ENCODE results near the gene ADCY1.

ADCY1 gene

GRCh38 chr7:45652630-45653029 lies 78.5 kb downstream of the ADCY1 start:
- H3K9me2 ChIP-seq (replicated peaks; ENCODE audit: insufficient read depth, low read length): no peaks in the 10 kb centered on the region
- H3K9me3 ChIP-seq (ENCODE audit: insufficient read depth, low read length): no peaks in the 10 kb centered on the region
- TF ChIP-seq EZH2phosphoT487 (conservative IDR thresholded peaks at IDR 0.05; ENCODE audit: low read length) (no peak), CTCF (IDR thresholded peaks at IDR 0.05; ENCODE audit: insufficient read depth, low read length, poor library complexity, severe bottlenecking) (no peak)
- H3K9ac ChIP-seq (ENCODE audit: low read length): no peak overlapping the region
- no peaks in the 10 kb centered on the region for H3K36me3 ChIP-seq (ENCODE audit: low read length)
- H3K4me2 ChIP-seq (ENCODE audit: low read depth, low read length, poor library complexity, severe bottlenecking): no peak overlapping the region
- H4K20me1 ChIP-seq (ENCODE audit: low read depth, low read length): no peaks in the 10 kb centered on the region
- H3F3A ChIP-seq (ENCODE audit: insufficient read depth): no peaks in the 10 kb centered on the region
- no peaks in the 10 kb centered on the region for H3K79me2 ChIP-seq (ENCODE audit: insufficient read depth, low read length)
- H2AFZ ChIP-seq (ENCODE audit: low read depth, low read length, severe bottlenecking): no peak overlapping the region
- H3K27me3 ChIP-seq (ENCODE audit: low read length): no peaks in the 10 kb centered on the region
- H3K4me3 ChIP-seq (ENCODE audit: insufficient read depth, low read length, poor library complexity, severe bottlenecking): no peak overlapping the region
- no peak overlapping the region for H3K27ac ChIP-seq (ENCODE audit: low read depth, low read length)

GRCh38 chr7:45653209-45653907 lies 79.2 kb downstream of the ADCY1 start:
- no peak overlapping the region for H3K4me2 ChIP-seq (ENCODE audit: low read depth, low read length, poor library complexity, severe bottlenecking)
- no peak for TF ChIP-seq CTCF (IDR thresholded peaks at IDR 0.05; ENCODE audit: insufficient read depth, low read length, poor library complexity, severe bottlenecking)
- TF ChIP-seq EZH2phosphoT487 (conservative IDR thresholded peaks at IDR 0.05; ENCODE audit: low read length): no peak
- H2AFZ ChIP-seq (ENCODE audit: low read depth, low read length, severe bottlenecking): no peak overlapping the region
- no peaks in the 10 kb centered on the region for H3K9me2 ChIP-seq (replicated peaks; ENCODE audit: insufficient read depth, low read length)
- no peak overlapping the region for H3K9ac ChIP-seq (ENCODE audit: low read length)
- H3F3A ChIP-seq (ENCODE audit: insufficient read depth): no peaks in the 10 kb centered on the region
- no peaks in the 10 kb centered on the region for H3K9me3 ChIP-seq (ENCODE audit: insufficient read depth, low read length)
- H3K27me3 ChIP-seq (ENCODE audit: low read length): no peaks in the 10 kb centered on the region
- H3K27ac ChIP-seq (ENCODE audit: low read depth, low read length): no peak overlapping the region
- H3K36me3 ChIP-seq (ENCODE audit: low read length): no peaks in the 10 kb centered on the region
- H3K4me3 ChIP-seq (ENCODE audit: insufficient read depth, low read length, poor library complexity, severe bottlenecking): no peak overlapping the region
- H3K79me2 ChIP-seq (ENCODE audit: insufficient read depth, low read length): no peaks in the 10 kb centered on the region
- H4K20me1 ChIP-seq (ENCODE audit: low read depth, low read length): no peaks in the 10 kb centered on the region

DNA sequence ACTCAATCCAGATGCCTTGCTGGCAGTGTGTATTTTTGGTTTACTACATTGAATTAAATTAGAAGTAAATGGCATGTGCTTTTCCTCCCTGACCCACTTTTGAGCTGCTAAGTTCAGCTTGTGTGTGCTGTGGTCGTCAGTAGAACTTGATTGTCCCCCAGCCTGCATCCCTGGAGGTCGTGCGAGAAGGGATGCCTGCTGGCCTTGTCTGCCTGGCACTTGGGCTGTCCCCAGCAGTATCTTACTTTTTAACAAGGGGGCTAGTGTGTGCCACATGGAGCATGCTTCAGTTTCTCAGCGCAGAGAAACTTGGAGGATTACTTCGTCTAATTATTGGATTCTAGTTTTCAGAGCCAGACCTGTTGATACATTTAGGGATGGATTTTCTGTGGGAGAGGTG lies 80.2 kb downstream of the ADCY1 start:
- no peaks in the 10 kb centered on the region for H4K20me1 ChIP-seq (ENCODE audit: low read depth, low read length)
- no peak overlapping the region for H3K27ac ChIP-seq (ENCODE audit: low read depth, low read length)
- no peak overlapping the region for H2AFZ ChIP-seq (ENCODE audit: low read depth, low read length, severe bottlenecking)
- H3K36me3 ChIP-seq (ENCODE audit: low read length): no peaks in the 10 kb centered on the region
- H3K4me2 ChIP-seq (ENCODE audit: low read depth, low read length, poor library complexity, severe bottlenecking): no peak overlapping the region
- no peaks in the 10 kb centered on the region for H3K9me3 ChIP-seq (ENCODE audit: insufficient read depth, low read length)
- no peak overlapping the region for H3K4me3 ChIP-seq (ENCODE audit: insufficient read depth, low read length, poor library complexity, severe bottlenecking)
- no peaks in the 10 kb centered on the region for H3K27me3 ChIP-seq (ENCODE audit: low read length)
- no peaks in the 10 kb centered on the region for H3K79me2 ChIP-seq (ENCODE audit: insufficient read depth, low read length)
- no peak overlapping the region for H3K9ac ChIP-seq (ENCODE audit: low read length)
- TF ChIP-seq CTCF (IDR thresholded peaks at IDR 0.05; ENCODE audit: insufficient read depth, low read length, poor library complexity, severe bottlenecking): no peak
- TF ChIP-seq EZH2phosphoT487 (conservative IDR thresholded peaks at IDR 0.05; ENCODE audit: low read length): no peak
- H3K9me2 ChIP-seq (replicated peaks; ENCODE audit: insufficient read depth, low read length): no peaks in the 10 kb centered on the region
- H3F3A ChIP-seq (ENCODE audit: insufficient read depth): no peaks in the 10 kb centered on the region

Data from SU-DHL-6 (cell line).